ENCODE data around the gene PHKG1.

DNA sequence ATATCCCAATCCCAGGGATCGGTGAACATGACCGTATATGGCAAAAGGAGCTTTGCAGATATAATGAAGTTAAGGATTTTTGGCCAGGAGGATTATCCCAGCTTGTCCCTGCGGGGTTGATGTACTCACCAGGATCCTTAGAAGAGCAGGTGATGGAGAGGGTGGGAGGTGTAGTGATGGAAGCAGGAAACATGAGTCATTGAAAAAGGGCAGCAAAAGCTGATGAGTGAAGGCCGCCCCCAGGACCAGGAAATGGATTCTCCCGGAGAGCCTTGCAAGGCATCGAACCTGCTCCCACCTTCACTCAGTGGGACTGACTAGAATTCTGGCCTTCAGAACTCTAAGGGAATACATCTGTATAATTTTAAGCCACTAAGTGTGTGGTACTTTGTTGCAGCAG, 28.7 kb upstream of the PHKG1 start:
- TF ChIP-seq MXI1 (IDR thresholded peaks at IDR 0.05; ENCODE audit: low read depth, low read length), result no peak
- no peak for TF ChIP-seq GABPA (IDR thresholded peaks at IDR 0.05; ENCODE audit: low read depth)
- TF ChIP-seq, protein P1, sequence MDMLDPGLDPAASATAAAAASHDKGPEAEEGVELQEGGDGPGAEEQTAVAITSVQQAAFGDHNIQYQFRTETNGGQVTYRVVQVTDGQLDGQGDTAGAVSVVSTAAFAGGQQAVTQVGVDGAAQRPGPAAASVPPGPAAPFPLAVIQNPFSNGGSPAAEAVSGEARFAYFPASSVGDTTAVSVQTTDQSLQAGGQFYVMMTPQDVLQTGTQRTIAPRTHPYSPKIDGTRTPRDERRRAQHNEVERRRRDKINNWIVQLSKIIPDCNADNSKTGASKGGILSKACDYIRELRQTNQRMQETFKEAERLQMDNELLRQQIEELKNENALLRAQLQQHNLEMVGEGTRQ (IDR thresholded peaks at IDR 0.05; ENCODE audit: borderline replicate concordance, low read depth, low read length), result no peak
- TF ChIP-seq EZH2 (IDR thresholded peaks at IDR 0.05; ENCODE audit: borderline replicate concordance, control insufficient read depth, low read depth, low read length), result no peak
- no peak for TF ChIP-seq NFYB (IDR thresholded peaks at IDR 0.05; ENCODE audit: insufficient read depth, low read depth, low read length)
- TF ChIP-seq JUND (IDR thresholded peaks at IDR 0.05; ENCODE audit: low read depth, low read length), result no peak
- TF ChIP-seq TARDBP (IDR thresholded peaks at IDR 0.05; ENCODE audit: borderline replicate concordance), result no peak
- TF ChIP-seq TAF1 (IDR thresholded peaks at IDR 0.05; ENCODE audit: borderline replicate concordance, low read depth, low read length), result no peak
